K562 (cell line): ENCODE measurements around the gene WDR45. TPM values are rescaled to one million over a fixed set of nuclear protein-coding genes. Genes with fewer than 3 reads are reported as not detected.

Experiments used
- ATAC-seq: fragments of 200-7000 bp; cut with Tn5 transposase; 3 replicates; pipeline ENCODE4 v1.9.1; 2020; ENCODE audit warnings: moderate library complexity
- BruUV-seq: library from RNA; stranded (reverse); fragments of 400-500 nt; replicated peaks from 2 replicates; lab custom pipeline; 2021; lab: Mats Ljungman, UMichigan
- CTCF ChIA-PET: fragments of 300-600 bp; formaldehyde crosslinking; extraction: SDS; loops from one replicate; lab custom pipeline; 2021; ENCODE audit warnings: low intra/inter-chr PET ratio; lab: Yijun Ruan, JAX
- POLR2A ChIA-PET: fragments of 300-600, 350-650 bp; sonication (Branson Sonifier 250); formaldehyde crosslinking; extraction: SDS; loops from one replicate; lab custom pipeline; 2021; ENCODE audit warnings: antibody characterized with exemption, inconsistent platforms; lab: Yijun Ruan, JAX
- DNase-seq, 4 experiments: peaks; one replicate each; pipeline versions ENCODE4 v3.0.0 to v3.0.0-alpha.2; 2011 to 2018; ENCODE audit warnings: low spot score in 3 of 4, mixed read lengths in 3 of 4; ENCODE audit errors: extremely low read depth in 1 of 4
- FAIRE-seq: peaks from 2 replicates; lab custom pipeline; 2011; peaks lifted over from hg19 to GRCh38; lab: Jason Lieb, UNC
- H2AFZ ChIP-seq: 2 replicates; pipeline ENCODE4 v1.6.0; 2011; ENCODE audit warnings: low read depth, low read length, control low read depth, inconsistent platforms
- H3K27ac ChIP-seq: fragments of 200-600 bp; 3 replicates; pipeline ENCODE4 v1.8.0; 2011; ENCODE audit warnings: low read depth, mild to moderate bottlenecking, control low read depth, inconsistent platforms, low read length, moderate library complexity, mixed read lengths; ENCODE audit errors: extremely low read depth
- H3K27me3 ChIP-seq, 2 experiments: fragments of 300-600 bp in 1 of 2; 2 replicates in 1 of 2; 3 replicates in 1 of 2; pipeline versions ENCODE4 v1.6.0 to v1.8.0; 2011; ENCODE audit warnings: inconsistent platforms in 2 of 2, low read length in 2 of 2, mild to moderate bottlenecking in 1 of 2, mixed read lengths in 1 of 2, moderate library complexity in 1 of 2; ENCODE audit not compliant: control insufficient read depth in 2 of 2, insufficient read depth in 2 of 2
- H3K36me3 ChIP-seq: fragments of 300-600 bp; 3 replicates; pipeline ENCODE4 v1.8.0; 2011; ENCODE audit warnings: mild to moderate bottlenecking, low read length, inconsistent platforms; ENCODE audit not compliant: control insufficient read depth, insufficient read depth
- H3K4me1 ChIP-seq, 2 experiments: fragments of 200-600 bp in 1 of 2; replicated peaks in 1 of 2; 2 replicates in 1 of 2; 3 replicates in 1 of 2; pipeline versions ENCODE4 v1.5.1 to v1.8.0; 2011; ENCODE audit warnings: inconsistent platforms in 2 of 2, low read length in 2 of 2, mild to moderate bottlenecking in 1 of 2, mixed read lengths in 1 of 2, moderate library complexity in 1 of 2; ENCODE audit not compliant: control insufficient read depth in 2 of 2, insufficient read depth in 2 of 2
- H3K4me2 ChIP-seq: 2 replicates; pipeline ENCODE4 v1.6.1; 2011; ENCODE audit warnings: low read length, control low read depth, inconsistent platforms, mixed read lengths; ENCODE audit not compliant: insufficient read depth
- H3K4me3 ChIP-seq: fragments of 200-600 bp; sonication (generic), shearing (Covaris generic); 2 replicates; pipeline ENCODE4 v1.5.1; 2016; ENCODE audit warnings: control low read depth, inconsistent platforms
- H3K79me2 ChIP-seq: fragments of 200-600 bp; 3 replicates; pipeline ENCODE4 v1.8.0; 2011; ENCODE audit warnings: low read length, inconsistent platforms; ENCODE audit not compliant: control insufficient read depth, insufficient read depth
- H3K9ac ChIP-seq, 2 experiments: 2 replicates each; pipeline versions ENCODE4 v1.6.0 to v1.6.1; 2011; ENCODE audit warnings: low read depth in 2 of 2, low read length in 2 of 2, control low read depth in 1 of 2, inconsistent platforms in 1 of 2, mild to moderate bottlenecking in 1 of 2, mixed read lengths in 1 of 2; ENCODE audit not compliant: insufficient read depth in 1 of 2
- H3K9me1 ChIP-seq: one replicate; pipeline ENCODE4 v1.6.0; 2011; ENCODE audit warnings: inconsistent platforms, mild to moderate bottlenecking, low read length, moderate library complexity; ENCODE audit not compliant: control insufficient read depth, insufficient read depth
- H3K9me3 ChIP-seq: replicated peaks from 2 replicates; pipeline ENCODE4 v1.5.1; 2011; ENCODE audit warnings: low read depth, low read length, inconsistent platforms; ENCODE audit not compliant: control insufficient read depth, insufficient read depth
- H4K20me1 ChIP-seq: replicated peaks from 2 replicates; pipeline ENCODE4 v1.6.1; 2011; ENCODE audit warnings: low read length, inconsistent platforms, mixed read lengths; ENCODE audit not compliant: control insufficient read depth, insufficient read depth
- ATF4 ChIP-seq: fragments of 450-650 bp; formaldehyde crosslinking; IDR thresholded peaks from 2 replicates; pipeline ENCODE4 v1.4.0; 2022; ENCODE audit warnings: mild to moderate bottlenecking, moderate library complexity
- ETV1 ChIP-seq: fragments of 450-650 bp; conservative IDR thresholded peaks from 2 replicates; pipeline ENCODE4 v1.6.1; 2016; ENCODE audit warnings: missing genetic modification characterization, control low read depth, low read depth, missing compliant biosample characterization
- IRF2 ChIP-seq: sonication (generic); formaldehyde crosslinking; IDR thresholded peaks from 2 replicates; pipeline ENCODE4 v1.8.1; 2022; ENCODE audit warnings: mild to moderate bottlenecking, missing genetic modification reagents
- KAT7 ChIP-seq: sonication (generic); formaldehyde crosslinking; IDR thresholded peaks from 2 replicates; pipeline ENCODE4 v1.8.0; 2022; ENCODE audit warnings: missing genetic modification reagents, mild to moderate bottlenecking, borderline replicate concordance
- MEF2D ChIP-seq: conservative IDR thresholded peaks from 2 replicates; pipeline ENCODE4 v1.6.1; 2016; ENCODE audit warnings: low read depth, missing genetic modification characterization, missing compliant biosample characterization
- NEUROD1 ChIP-seq: fragments of 150-350 bp; IDR thresholded peaks from 2 replicates; pipeline ENCODE4 v1.6.1; 2014; ENCODE audit warnings: borderline replicate concordance, low read length, low read depth; ENCODE audit not compliant: partially characterized antibody
- PTBP1 ChIP-seq: fragments of 200-400 bp; formaldehyde crosslinking; IDR thresholded peaks from 2 replicates; pipeline ENCODE4 v1.6.1; 2017; ENCODE audit warnings: low read depth, low read length
- TEAD1 ChIP-seq, 2 experiments: fragments of 450-650 bp in 1 of 2; sonication (generic) in 1 of 2; formaldehyde crosslinking; IDR thresholded peaks; 2 replicates each; pipeline versions ENCODE4 v1.4.0 to v1.8.0; 2020 to 2022; ENCODE audit warnings: mild to moderate bottlenecking in 2 of 2, missing genetic modification reagents in 1 of 2
- TSHZ1 ChIP-seq: fragments of 250-450 bp; sonication (Bioruptor Pico); IDR thresholded peaks from 2 replicates; pipeline ENCODE4 v1.4.0; 2020; ENCODE audit warnings: mild to moderate bottlenecking, moderate library complexity
- ZNF174 ChIP-seq: fragments of 250-450 bp; sonication (Bioruptor Pico); IDR thresholded peaks from 2 replicates; pipeline ENCODE4 v1.4.0; 2020; ENCODE audit warnings: mild to moderate bottlenecking
- WGBS: fragments of 100-300 bp; shearing (Covaris generic); methylation state at CpG from one replicate; pipeline ENCODE4 v1.1.6; 2016; ENCODE audit warnings: low coverage, mixed read lengths; ENCODE audit not compliant: insufficient coverage; ENCODE audit errors: missing lambda C conversion rate; 5-methylcytosine and 5-hydroxymethylcytosine counted together
- in situ Hi-C: fragments of 300-500 bp; cut with MboI; formaldehyde crosslinking; loops from 4 replicates; pipeline ENCODE4 v1.15.0; 2018; ENCODE audit warnings: inconsistent platforms, mixed read lengths
- intact Hi-C: fragments of 100-400 bp; cut with micrococcal nuclease; formaldehyde crosslinking; loops from 2 replicates; pipeline ENCODE4 v1.14.2; 2022
- polyA plus RNA-seq, 8 experiments: library from polyadenylated mRNA; depleted of rRNA in 4 of 8; stranded (reverse) in 5 of 8; unstranded in 3 of 8; fragments of >200 nt; fragmentation: Nextera tagmentation in 2 of 8; fragmentation: Illumina TruSeq in 1 of 8; extraction: Ambion mirVana in 2 of 8; extraction: Trizol in 1 of 8; gene quantifications; 2 replicates each; pipeline versions ENCODE4 v1.2.1 to v1.2.3, GENCODE V29; 2011 to 2014; ENCODE audit warnings: inconsistent platforms in 1 of 8, missing spikeins in 1 of 8
- total RNA-seq, 7 experiments: library from RNA; depleted of rRNA in 6 of 7; stranded (reverse); fragments of >200 nt in 6 of 7; fragmentation: Illumina TruSeq in 2 of 7; extraction: Trizol in 2 of 7; gene quantifications; 2 replicates each; pipeline versions ENCODE4 v1.2.1 to v1.2.3, GENCODE V29; 2011 to 2021; ENCODE audit warnings: low replicate concordance in 1 of 7
- TF ChIP-seq, protein P1 (sequence below): sonication (generic); formaldehyde crosslinking; IDR thresholded peaks from 2 replicates; pipeline ENCODE4 v1.8.0; 2022; ENCODE audit warnings: missing genetic modification reagents, mild to moderate bottlenecking, moderate library complexity, borderline replicate concordance
- TF ChIP-seq, protein P2 (sequence below), 2 experiments: fragments of 200-800 bp in 1 of 2; sonication (Bioruptor generic) in 1 of 2; sonication (generic) in 1 of 2; formaldehyde crosslinking in 1 of 2; IDR thresholded peaks in 1 of 2; conservative IDR thresholded peaks in 1 of 2; 2 replicates each; pipeline versions ENCODE4 v1.5.0 to v1.6.1; 2016 to 2020; ENCODE audit warnings: missing compliant biosample characterization in 1 of 2, missing genetic modification characterization in 1 of 2, missing genetic modification reagents in 1 of 2

The WDR45 gene
- total and polyA plus RNA-seq, 9 of the 15 experiments (the other 6 are each of a cell fraction or from before 2014, with no cell fraction given) = 19.4 to 136 (median 59.7) TPM

GRCh38 chrX:49042581-49043219 is 37.0 kb downstream of the WDR45 start:
- ChIA-PET POLR2A (interaction anchor here (0.5 to 1.3 kb wide), 7 partner anchors 38 to 541 kb away, joined by 3 to 5 read pairs (median 3); no protein-coding TSS in a partner anchor), CTCF (interaction anchor here (0.6 kb wide), 1 partner anchor 1945 kb away, joined by 3 read pairs; no protein-coding TSS in a partner anchor)
- Histone ChIP-seq H3K4me3 (peak overlapping the region; percentile 97), H3K9ac (peak overlapping the region; percentile 91 to 97), H3K4me1 (peaks cover 40 to 48% of the 10 kb centered on the region in 2 experiments; a peak in 4 of 5 replicates), H3K4me2 (peak overlapping the region; percentile 86), H3K79me2 (peaks cover 36% of the 10 kb centered on the region), H3K9me1 (no peaks in the 10 kb centered on the region), H3K27me3 (no peaks in the 10 kb centered on the region), H2AFZ (peak overlapping the region; percentile 63; the same call in 1 of the 2 replicates), H3K27ac (peak overlapping the region; percentile 89), H4K20me1 (no peaks in the 10 kb centered on the region), H3K36me3 (peaks cover 22% of the 10 kb centered on the region; the same call in 2 of the 3 replicates), H3K9me3 (no peaks in the 10 kb centered on the region)
- BruUV-seq = no TSS peak
- WGBS = 2% methylated on average over 16 of the region's 29 CpGs
- intact Hi-C loops (loop anchor here (1.0 to 5.0 kb wide), 8 partner anchors 40 to 412 kb away; partner anchors contain the start of gene GRIPAP1), in situ Hi-C loops (no loop called here)
- ATAC-seq (no peak), DNase-seq (peak in 1 of 4 experiments; percentile 5), FAIRE-seq (no peak)
- TF ChIP-seq, protein P1, sequence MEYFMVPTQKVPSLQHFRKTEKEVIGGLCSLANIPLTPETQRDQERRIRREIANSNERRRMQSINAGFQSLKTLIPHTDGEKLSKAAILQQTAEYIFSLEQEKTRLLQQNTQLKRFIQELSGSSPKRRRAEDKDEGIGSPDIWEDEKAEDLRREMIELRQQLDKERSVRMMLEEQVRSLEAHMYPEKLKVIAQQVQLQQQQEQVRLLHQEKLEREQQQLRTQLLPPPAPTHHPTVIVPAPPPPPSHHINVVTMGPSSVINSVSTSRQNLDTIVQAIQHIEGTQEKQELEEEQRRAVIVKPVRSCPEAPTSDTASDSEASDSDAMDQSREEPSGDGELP (CRISPR knock-in tag) = peak; percentile 46; the same call in 1 of the 2 replicates
- TF ChIP-seq ZNF174 (no peak), MEF2D (tag) (no peak), ETV1 (no peak), TSHZ1 (CRISPR knock-in tag) (no peak), PTBP1 (no peak), NEUROD1 (no peak), ATF4 (no peak), KAT7 (CRISPR knock-in tag) (0 out of 2 replicates have a peak, but pooled peaks have one; percentile 36), TEAD1 (CRISPR knock-in tag; IDR thresholded peaks at IDR 0.05) (no peak), IRF2 (CRISPR knock-in tag) (no peak)
- TF ChIP-seq, protein P2, sequence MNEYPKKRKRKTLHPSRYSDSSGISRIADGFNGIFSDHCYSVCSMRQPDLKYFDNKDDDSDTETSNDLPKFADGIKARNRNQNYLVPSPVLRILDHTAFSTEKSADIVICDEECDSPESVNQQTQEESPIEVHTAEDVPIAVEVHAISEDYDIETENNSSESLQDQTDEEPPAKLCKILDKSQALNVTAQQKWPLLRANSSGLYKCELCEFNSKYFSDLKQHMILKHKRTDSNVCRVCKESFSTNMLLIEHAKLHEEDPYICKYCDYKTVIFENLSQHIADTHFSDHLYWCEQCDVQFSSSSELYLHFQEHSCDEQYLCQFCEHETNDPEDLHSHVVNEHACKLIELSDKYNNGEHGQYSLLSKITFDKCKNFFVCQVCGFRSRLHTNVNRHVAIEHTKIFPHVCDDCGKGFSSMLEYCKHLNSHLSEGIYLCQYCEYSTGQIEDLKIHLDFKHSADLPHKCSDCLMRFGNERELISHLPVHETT (CRISPR knock-in tag; conservative IDR thresholded peaks at IDR 0.05 in 1 of 2, IDR thresholded peaks at IDR 0.05 in 1 of 2) = no peak
